Measurements from ENCODE around the gene GSC2.

GSC2 gene

DNA sequence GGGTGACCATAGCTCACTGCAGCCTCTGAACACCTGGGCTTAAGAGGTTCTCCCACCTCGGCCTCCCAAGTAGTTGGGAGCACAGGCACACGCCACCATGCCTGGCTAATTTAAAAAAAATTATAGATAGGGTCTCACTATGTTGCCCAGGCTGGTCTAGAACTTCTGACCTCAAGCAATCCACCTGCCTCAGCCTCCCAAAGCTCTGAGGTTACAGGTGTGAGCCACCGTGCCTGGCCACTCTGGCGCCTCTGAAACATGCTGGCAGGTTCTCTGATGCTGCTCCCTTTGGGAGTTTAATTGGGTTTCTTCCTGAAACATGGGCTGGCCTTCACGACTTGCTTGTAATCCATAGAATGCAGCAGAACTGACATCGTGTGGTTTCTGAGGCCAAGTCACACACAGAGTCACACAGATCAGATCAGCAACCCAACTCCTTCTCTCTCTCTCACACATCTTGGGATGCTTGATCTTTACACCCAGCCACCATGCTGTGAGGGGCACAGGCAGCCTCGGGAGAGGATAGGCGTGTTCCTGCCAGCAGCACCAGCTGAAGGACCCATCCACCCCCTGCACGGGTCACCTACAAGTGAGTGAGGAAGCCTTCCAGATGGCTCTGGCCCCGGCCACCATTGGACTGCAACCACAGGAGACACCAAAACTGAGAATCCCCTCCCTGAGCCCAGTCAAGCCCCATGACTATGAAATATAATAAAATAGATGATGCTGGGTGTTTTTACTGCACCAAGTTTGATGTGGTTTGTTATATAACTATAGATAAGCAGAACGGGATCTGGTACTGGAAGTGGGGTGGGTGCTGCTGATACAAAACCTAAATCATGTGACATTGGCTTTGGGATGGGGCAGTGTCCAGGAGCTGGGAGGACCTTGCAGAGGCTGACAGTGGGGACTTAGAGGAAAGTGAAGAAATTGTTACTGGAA is 3.1 kb upstream of the GSC2 start:
- no peak for DNase-seq (ENCODE audit: low read depth)

DNA sequence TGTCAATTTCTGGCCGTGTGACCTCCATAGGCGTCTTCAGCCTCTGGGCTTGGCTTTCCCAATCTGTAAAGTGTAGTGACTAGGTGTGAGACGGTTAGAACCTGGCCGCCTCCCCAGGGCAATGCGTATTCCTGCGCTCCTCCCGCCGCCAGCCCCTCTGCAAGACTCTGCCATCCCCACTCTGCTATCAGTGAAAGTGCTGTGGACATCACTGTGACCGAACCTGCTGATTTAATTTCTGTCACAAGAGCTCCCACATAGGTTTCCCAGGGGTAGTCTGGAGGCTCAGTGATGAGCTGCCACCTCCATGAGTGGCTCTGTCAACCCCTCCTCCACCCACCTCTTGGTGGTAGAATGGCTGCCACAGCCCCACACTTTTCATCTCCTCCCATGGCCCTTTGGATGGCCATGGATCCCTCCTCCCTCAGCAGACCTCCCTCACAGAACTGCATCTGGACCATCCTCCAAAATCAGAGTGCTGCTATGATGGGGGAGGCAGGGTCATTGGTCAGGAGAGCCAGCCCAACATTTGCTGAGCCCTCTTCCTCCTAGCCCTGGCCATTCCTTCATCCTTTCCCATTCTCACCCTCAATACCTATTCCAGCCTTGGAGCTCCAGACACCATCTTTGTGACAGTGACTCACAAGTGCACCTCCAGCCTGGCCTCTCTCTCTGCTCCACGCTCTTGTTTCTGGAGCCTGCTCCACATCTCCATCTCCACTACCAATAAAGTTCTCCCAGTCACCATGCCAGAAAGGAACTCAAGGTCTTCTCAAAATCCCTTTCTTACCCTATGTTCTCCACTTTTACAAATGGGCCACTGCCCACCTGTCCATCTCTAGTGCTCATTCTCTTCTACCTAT is 1.5 kb upstream of the GSC2 start:
- no peak for DNase-seq (ENCODE audit: low read depth)

DNA sequence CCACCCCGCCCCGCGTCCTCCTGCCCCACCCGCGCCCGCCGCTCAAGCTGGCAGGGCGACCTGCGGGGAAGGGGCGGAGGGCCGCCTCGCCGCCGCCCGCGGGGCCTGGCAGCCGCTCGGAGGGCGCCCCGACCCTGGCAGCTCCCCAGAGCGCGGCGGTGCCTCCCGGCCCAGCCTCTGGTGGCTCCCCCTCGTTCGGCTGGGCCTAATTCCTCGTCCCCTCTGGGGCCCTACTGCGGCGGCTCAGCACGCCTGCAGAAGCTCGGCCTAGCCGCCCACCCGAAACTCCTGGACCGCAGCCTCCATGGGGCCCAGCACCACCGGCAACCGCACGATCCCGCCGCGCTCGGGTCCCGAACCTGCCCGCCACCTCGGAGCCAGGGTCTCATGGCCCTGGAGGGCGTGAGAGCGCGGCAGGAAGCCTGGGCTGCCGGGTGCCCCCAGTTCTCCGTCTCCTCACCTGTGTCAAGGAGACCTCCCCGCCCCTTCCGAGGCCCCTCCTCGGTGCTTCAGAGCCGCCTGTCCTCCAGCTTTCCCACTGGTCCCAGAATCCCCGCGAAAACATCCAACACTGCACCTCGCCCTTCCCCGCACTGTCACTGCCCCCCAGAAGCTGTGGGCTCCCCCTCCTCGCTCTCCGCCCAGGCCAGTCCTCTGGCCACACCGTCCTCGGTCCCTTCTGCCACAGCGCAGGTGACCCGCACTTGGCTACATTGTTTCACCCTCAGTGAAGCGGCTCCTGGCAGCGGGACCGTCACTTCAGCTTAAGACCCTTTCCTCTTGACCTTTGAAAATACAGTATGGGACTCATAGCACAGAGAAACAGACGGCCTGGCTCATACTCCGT is 613 bp upstream of the GSC2 start:
- no peak for DNase-seq (ENCODE audit: low read depth)

DNA sequence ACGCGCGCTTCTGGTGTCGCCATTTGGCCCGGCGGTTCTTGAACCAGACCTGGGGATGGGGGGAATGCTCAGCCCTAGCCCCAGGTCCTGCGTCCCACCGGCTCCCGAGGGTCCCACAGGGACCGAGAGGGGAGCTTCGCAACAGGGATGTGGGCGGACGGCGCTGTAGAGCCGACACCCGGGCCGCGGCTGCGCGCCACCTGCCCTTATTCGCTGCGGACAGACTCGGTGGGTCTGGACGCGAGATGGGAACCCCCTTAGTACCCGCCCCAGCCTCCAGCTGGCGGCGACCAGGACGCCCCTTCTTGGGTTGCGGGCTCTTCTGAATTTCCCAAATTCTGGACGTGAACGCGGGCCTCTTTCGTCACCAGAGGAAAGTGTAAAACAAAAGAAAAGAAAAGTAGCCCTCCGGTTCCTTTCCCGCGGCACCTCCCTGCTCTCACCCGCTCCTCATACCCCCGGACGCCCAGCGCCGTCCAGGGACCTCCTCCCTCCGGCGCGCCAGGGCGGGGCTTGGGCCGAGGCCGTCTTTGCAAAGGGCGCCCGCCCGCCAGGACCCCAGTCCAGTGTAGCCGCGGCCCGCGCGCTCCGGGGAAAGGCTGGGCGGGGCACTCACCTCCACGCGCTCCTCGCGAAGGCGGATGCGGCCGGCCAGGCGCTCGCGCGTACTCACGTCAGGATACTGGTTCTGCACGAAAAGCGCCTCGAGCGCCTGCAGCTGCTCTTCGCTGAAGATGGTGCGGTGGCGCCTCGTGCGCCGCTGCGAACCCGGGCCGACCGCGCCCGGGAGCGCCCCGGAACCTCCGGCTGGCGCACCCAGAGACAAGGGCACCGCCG is 827 bp downstream of the GSC2 start:
- no peak for DNase-seq (ENCODE audit: low read depth)

DNA sequence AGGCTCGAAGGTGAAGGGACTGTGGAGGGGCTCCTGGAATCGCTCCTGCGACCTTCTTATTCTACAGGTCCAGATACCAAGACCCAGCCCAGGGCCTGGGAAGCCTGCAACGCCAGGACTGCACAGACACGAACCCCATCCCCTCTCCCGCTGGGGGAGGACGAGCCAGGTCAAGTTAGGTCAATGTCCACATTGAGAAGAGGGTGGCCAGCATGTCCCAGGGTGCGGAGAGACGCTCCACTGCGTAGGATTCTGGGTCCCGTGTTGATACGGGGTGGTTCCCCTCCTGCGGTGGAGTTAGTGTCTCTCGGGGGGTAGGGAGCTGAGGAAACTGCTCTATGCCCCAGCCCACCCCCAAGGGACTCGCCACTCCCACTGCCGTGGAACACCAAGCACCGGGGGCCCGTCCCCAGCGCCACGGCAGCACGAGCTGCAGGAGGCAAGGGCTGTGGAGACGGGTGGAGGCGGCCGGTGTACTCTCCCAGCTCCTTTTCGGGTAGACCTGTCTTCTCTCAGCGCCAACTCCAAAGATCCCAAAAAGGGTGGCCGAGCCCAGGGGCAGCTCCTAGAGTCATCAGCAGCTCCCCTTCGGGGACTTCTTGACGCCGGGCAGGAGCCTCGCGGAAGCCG is 1.6 kb downstream of the GSC2 start:
- DNase-seq (ENCODE audit: low read depth): no peak

DNA sequence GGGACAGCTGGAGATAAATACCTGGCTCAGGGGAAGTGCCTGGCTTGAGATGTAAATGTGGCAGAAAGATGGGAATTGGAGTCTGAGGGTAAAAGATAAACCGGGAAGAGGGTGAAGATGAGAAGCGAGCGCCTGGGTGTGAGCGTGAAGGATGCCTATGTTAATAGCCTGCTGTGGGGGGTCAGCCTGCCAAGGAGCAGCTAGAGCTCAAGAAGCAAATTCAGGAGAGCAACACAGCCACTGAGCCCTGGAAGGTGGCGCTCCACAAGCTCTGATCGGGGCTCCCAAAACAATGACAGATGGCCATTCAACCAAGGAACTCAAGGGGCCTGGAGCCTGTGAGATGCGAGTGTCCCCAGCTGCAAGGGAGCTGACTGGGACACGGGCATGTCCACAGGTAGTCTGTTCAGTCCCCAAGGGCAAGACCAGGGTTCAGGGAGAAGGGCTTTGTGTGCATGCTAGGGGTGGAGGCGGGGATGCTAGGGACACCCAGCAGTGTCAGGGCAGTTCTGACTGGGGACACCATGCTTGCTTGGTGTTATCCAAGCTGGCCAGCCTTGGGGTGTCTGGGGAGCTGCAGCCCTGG is 2.8 kb downstream of the GSC2 start:
- no peak for DNase-seq (ENCODE audit: low read depth)

DNA sequence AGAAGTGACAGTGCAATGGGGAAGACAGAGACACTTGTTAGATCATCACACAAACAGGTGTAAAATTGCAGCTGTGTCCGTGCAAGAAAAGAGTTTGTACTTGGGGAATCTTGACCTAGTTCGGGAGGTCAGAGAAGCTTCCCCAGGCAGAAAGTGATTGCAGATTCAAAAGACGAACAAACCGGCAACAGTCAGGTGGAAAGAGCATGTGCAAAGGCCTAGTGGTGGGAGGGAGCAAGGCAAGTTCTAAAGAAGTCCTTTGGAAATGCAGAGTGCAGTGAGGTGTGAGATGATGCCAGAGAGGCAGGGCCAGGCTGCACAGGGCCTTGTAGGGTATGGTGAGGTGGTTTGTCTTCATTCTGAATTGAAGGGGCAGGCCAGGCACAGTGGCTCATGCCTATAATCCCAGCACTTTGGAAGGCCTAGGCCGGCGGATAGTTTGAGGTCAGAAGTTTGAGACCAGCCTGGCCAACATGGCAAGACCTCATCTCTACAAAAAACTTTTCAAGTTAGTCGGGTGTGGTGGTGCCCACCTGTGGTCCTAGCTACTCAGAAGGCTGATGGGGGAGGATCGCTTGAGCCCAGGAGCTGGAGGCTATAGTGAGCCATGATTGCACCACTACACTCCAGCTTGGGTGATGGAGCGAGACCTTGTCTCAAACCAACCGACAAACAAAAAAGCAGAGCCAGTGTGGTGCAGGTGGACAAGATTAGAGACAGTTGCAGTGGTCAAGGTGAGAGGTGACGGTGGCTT is 3.7 kb downstream of the GSC2 start:
- no peak for DNase-seq (ENCODE audit: low read depth)

DNA sequence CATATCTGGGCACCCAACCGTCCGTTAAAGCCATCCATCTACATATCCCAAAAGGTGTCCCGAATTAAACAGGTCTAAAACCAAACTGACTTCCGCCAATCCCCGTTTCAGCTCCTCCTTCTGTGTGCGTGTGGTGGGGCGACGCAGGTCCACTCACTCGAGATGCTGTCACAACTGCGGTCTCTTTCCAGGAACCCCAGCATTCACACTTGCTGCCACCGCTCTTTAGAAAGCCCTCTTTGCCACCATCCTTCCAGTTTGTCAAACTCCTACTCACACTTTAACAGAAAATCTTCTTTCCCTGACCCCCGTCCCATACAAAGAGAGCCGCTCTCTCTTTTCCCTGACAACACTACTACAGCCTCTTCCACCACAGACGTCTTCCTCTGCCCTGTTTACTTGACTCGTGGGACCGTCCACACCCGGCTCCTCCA is 6.1 kb downstream of the GSC2 start:
- DNase-seq (ENCODE audit: low read depth): no peak

DNA sequence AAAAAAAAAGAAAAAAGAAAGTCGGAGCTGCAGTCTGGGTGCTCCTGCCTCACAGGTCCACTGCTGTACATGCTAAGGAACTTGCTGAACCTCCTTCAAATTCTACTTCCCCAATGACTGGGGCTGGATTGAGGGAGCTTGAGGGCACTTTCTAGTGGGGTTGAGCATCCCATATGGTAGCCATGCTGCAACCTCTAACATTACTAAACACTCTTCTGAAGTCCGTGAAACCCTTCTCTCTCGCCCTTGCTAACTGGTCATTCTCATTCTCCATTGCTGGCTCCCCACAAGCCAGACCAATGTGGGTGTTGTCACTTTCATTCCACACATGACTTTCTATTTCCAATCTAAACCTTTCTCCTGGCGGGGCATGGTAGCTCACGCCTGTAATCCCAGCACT is 6.9 kb downstream of the GSC2 start:
- DNase-seq (ENCODE audit: low read depth): no peak

DNA sequence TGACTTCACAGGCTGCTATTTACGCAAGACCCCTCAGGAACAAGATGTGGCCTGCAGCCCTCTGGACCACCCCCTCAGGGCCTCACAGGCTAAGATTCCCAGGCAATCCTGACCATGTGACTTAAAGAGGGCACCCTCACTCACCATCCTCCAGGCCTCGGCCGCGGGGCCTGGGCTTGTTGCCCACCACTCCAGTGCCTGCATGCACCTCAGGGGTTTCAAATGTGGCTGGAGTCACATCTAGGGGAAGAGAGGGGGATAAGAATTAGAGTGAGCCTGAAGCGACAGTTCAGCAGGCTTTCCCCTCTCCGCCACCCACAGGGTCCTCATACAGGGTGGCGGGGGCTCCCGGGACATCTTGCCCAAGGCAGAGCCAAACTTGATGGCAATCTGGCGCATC is 7.7 kb downstream of the GSC2 start:
- no peak for DNase-seq (ENCODE audit: low read depth)

DNA sequence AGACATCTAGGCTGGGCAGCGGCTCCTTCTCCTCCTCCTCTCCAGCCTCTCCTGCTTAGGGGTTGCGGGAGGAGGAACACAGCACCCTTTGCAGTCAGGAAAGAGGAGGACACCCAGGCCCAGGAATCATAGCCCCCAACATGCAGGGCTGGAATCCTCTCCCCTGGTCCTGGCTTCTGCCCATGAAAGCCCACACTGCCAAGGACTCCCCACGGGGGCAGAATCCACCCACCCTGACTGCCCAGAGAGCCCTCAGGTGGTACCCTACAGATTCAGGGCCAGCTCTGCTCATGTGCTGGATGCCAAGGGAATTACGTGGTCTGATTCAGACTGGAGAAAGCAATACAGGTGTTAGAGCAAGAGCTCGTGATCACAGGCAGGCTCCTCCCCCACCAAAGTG is 10.1 kb downstream of the GSC2 start:
- DNase-seq (ENCODE audit: low read depth): no peak

DNA sequence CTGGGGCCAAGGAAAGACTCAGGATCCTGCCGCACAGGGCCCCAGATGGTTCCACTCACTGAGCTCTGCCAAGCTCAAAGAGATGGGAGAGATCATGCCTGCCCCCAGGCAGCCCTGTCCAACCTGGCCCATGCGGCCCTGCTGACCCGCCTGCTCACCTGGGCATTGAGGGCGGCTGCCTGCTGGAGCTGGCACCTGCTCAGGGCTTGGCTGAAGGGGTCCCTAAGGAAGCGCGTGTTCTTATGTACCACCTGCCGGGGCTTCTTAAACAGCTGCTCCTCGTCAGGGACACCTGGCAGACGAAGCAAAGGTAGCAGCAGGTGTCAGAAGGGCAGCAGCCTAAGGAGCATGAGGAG is 11.1 kb downstream of the GSC2 start:
- DNase-seq (ENCODE audit: low read depth): no peak

DNA sequence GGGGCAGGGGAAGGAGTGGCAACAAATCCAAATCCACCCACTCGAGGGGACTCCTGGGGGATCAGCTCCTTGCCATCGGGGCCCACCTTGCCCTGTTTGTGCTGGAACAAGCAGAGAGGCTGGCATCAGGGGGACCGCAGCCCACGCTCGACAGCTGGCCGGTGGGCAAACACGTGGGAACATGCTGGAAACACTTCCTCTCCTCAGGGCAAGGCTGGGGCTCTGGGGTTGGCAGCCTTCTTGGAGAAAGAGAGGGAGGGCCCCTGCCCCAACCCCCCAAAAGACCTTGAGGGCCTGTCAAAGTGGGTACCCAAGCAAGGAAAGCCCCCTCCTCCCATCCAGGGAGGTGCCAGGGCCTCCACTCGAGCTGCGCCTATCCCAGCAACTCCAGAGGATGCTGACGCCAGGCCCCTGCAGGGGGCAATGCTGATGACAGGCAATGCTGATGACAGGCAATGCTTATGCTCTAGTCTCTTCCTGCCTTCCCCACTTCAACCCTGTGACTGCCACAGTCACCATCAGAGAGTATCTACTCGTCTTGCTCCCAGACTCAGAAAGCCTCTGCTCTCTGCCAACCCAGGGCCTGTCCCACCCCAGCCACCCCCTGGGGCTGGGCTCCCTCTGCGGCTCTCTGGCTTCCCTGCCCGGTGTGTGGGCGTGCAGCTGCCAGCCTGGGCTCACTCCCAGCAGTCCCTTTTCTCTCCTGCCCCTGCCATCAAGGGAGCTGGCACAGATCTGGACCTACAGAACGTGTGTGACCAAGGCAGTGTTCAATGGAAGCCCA is 11.7 kb downstream of the GSC2 start:
- DNase-seq (ENCODE audit: low read depth): no peak

DNA sequence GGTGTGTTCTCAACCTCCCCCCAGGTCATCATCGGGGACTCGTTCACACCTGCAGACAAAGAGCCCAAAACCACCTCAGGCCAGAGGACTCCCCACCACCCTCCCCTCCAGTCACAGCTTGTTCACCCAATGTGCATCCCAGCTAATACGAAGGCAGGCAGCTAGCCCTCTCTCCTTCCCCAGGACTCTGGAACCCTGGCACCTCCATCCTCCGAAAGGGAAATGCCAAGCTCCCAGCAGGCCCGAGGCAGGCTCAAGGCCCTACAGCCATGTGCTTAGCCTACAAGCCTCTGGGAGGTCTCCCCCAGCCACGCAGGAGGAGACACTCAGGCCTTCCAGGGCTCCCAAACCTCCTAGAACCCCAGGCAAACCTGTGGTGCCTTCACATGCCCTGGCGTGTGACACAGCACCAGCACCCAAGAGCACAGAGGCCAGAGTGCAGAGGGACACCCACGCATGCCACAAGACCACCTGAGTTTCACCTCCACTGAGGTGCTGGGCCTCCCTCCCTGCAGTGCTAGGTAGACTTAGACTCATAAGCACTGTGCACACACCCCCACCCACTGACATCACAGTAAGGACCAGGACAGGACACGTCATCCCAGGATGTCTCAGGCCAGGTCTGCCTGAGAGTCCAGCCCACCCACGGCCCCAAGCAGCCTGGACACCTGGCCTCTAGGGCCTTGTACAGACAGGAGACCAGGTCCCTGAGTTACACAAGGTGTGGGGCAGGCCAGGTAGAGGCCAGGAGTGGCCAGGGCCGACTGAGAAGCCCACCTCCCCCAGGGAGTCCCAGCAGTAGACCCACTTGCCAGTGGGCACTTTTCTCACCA is 12.5 kb downstream of the GSC2 start:
- DNase-seq (ENCODE audit: low read depth): no peak

DNA sequence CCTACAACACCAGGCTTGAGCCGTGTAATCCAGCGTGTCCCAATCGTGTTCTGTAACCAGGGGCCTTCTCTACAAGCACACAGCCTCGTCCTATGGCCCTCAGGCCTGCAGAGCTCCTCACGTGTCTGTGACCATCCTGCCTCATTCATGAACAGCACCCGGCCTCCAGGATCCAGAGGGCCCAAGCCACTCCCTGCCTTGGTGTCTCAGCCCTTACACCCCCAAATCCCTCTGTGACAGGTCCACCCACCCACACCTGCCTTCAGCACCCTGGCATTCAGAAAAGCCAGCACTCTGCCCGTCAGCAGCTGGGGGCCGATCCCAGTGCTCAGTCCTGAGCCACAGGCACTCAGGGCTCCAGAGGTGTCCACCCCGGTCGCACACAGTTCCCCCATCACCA is 13.2 kb downstream of the GSC2 start:
- DNase-seq (ENCODE audit: low read depth): no peak

DNA sequence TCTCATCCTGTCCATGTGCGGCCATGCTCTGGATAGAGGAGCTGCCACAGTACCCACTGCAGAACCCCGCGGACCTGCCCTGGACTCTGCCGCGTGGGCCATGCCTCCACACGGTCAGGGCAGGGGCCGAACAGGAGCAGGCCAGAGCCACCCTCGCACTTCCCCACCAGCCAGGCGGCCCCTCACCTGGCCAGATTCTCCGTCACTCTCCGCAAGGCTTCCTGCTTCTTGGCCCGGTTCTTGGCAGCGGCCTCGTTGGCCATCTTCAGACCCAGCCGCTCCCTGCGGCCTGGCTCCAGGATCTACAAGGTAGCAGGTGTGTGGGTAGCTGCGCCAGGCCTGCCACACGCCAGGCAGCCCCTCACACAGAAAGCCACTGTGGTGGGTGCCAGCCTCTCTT is 15.2 kb downstream of the GSC2 start:
- DNase-seq (ENCODE audit: low read depth): no peak

DNA sequence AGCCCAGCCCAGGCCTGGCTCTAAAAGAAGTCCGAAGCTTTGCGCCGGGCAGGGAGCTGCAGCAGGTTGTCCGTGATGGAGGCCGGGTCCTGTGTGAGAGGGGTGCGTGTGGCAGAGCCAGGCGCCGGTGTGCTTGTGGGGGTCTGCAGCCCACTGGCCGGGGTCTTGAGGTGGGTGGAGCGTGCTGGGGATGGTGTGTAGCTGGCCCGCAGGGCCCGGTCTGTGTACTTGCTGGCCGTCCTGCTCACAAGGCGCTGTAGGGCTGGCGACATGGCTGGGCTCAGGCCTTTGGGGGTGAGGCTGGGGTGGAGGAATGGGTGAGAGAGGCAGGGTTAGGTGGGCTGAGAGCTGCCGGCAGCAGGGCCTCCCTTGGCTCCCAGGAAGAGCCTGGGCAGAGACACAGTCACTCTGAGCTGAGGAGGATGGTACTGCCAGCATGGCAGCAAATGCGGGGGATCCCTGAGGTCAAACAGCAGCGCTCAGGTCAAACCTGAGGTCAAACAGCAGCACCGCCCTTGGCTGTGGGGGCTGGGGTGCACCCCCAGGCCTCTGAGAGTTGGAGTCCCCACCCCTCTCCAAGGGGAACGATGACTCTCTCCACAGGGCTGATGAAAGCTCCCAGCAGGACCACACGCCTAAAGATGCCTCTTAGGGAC is 15.8 kb downstream of the GSC2 start:
- DNase-seq (ENCODE audit: low read depth): no peak
